ENCODE measurements around the gene FZD1. TPM values are rescaled to one million over a fixed set of nuclear protein-coding genes. Genes with fewer than 3 reads are reported as not detected.

Gene FZD1
- total and polyA plus RNA-seq, 7 experiments from 2014 or later, result 0.24 to 3.4 (median 0.64) TPM

- Histone ChIP-seq H3K27me3 (ENCODE audit: control insufficient read depth in 2 of 2, insufficient read depth in 2 of 2, low read length in 2 of 2) (no peaks in the 10 kb centered on the region), H3K4me1 (ENCODE audit: control insufficient read depth in 2 of 2, insufficient read depth in 2 of 2, low read length in 2 of 2) (peaks cover 0 to 9% of the 10 kb centered on the region in 2 donors), H3K9me3 (ENCODE audit: control insufficient read depth in 2 of 3, low read length in 3 of 3) (no peaks in the 10 kb centered on the region), H3K27ac (ENCODE audit: low read depth, low read length) (no peak overlapping the region), H3K4me3 (ENCODE audit: low read length) (peak overlapping the region; percentile 47), H3K36me3 (ENCODE audit: control insufficient read depth in 2 of 3, insufficient read depth in 3 of 3, low read length in 3 of 3) (no peaks in the 10 kb centered on the region)
- H3K36me3 Mint-ChIP-seq, result no peaks in the 10 kb centered on the region
- peaks cover 0 to 26% (median 12%) of the 10 kb centered on the region in 7 donors for H3K4me1 Mint-ChIP-seq
- intact Hi-C loops (cut with micrococcal nuclease), result loop anchor here (1.0 to 10.0 kb wide), 5 partner anchors 179 to 1184 kb away; partner anchors contain the start of genes AKAP9 (in 1 of the 2), CYP51A1 (in 1 of the 2) and GATAD1 (in 1 of the 2)
- no peaks in the 10 kb centered on the region for H3K9me3 Mint-ChIP-seq
- ChIA-PET POLR2A (no interaction called here), CTCF (no interaction called here)
- ATAC-seq (no peak), DNase-seq (no peak)
- H3K27ac Mint-ChIP-seq, result no peak overlapping the region
- H3K27me3 Mint-ChIP-seq, result peaks cover 16 to 63% (median 41%) of the 10 kb centered on the region in 5 donors
- peak overlapping the region; percentile 85 to 96 (median 88) for H3K4me3 Mint-ChIP-seq
Measured at GRCh38 chr7:91263384-91264045, 718 bp upstream of the FZD1 start.

GRCh38 chr7:91264924-91265681 lies 870 bp downstream of the FZD1 start:
- Histone ChIP-seq H3K4me1 (ENCODE audit: control insufficient read depth in 2 of 2, insufficient read depth in 2 of 2, low read length in 2 of 2) (peaks cover 0 to 9% of the 10 kb centered on the region in 2 donors), H3K36me3 (ENCODE audit: control insufficient read depth in 2 of 3, insufficient read depth in 3 of 3, low read length in 3 of 3) (no peaks in the 10 kb centered on the region), H3K27ac (ENCODE audit: low read depth, low read length) (no peak overlapping the region), H3K9me3 (ENCODE audit: control insufficient read depth in 2 of 3, low read length in 3 of 3) (no peaks in the 10 kb centered on the region), H3K4me3 (ENCODE audit: low read length) (peak overlapping the region; percentile 39), H3K27me3 (ENCODE audit: control insufficient read depth in 2 of 2, insufficient read depth in 2 of 2, low read length in 2 of 2) (no peaks in the 10 kb centered on the region)
- Mint-ChIP-seq H3K27me3 (peaks cover 16 to 56% (median 37%) of the 10 kb centered on the region in 5 donors), H3K9me3 (no peaks in the 10 kb centered on the region), H3K36me3 (no peaks in the 10 kb centered on the region), H3K4me1 (peaks cover 0 to 26% (median 12%) of the 10 kb centered on the region in 7 donors), H3K27ac (peak overlapping the region in 2 of 9 donors; percentile 23 to 75), H3K4me3 (peak overlapping the region; percentile 84 to 96 (median 92))
- POLR2A ChIA-PET, result no interaction called here
- intact Hi-C loops (cut with micrococcal nuclease), result loop anchor here (1.0 to 10.0 kb wide), 5 partner anchors 180 to 1182 kb away; partner anchors contain the start of genes AKAP9 (in 1 of the 2), CYP51A1 (in 1 of the 2) and GATAD1 (in 1 of the 2)
- ATAC-seq (peak; percentile 40), DNase-seq (peak in 6 of 9 donors; percentile 15 to 40 (median 30))
- CTCF ChIA-PET, result no interaction called here

- Histone ChIP-seq H3K4me1 (ENCODE audit: control insufficient read depth in 2 of 2, insufficient read depth in 2 of 2, low read length in 2 of 2) (peaks cover 0 to 9% of the 10 kb centered on the region in 2 donors), H3K27ac (ENCODE audit: low read depth, low read length) (no peak overlapping the region), H3K9me3 (ENCODE audit: control insufficient read depth in 2 of 3, low read length in 3 of 3) (no peaks in the 10 kb centered on the region), H3K27me3 (ENCODE audit: control insufficient read depth in 2 of 2, insufficient read depth in 2 of 2, low read length in 2 of 2) (no peaks in the 10 kb centered on the region), H3K4me3 (ENCODE audit: low read length) (peak overlapping the region; percentile 39), H3K36me3 (ENCODE audit: control insufficient read depth in 2 of 3, insufficient read depth in 3 of 3, low read length in 3 of 3) (no peaks in the 10 kb centered on the region)
- ATAC-seq, result no peak
- no peaks in the 10 kb centered on the region for H3K36me3 Mint-ChIP-seq
- H3K27ac Mint-ChIP-seq, result no peak overlapping the region
- DNase-seq, result no peak
- H3K27me3 Mint-ChIP-seq, result peaks cover 16 to 53% (median 36%) of the 10 kb centered on the region in 5 donors
- no peaks in the 10 kb centered on the region for H3K9me3 Mint-ChIP-seq
- ChIA-PET CTCF (no interaction called here), POLR2A (no interaction called here)
- intact Hi-C loops (cut with micrococcal nuclease), result loop anchor here (2.0 to 10.0 kb wide), 2 partner anchors 181 to 869 kb away; partner anchors contain the start of gene CYP51A1 (in 1 of the 2)
- peak overlapping the region; percentile 68 to 96 (median 90) for H3K4me3 Mint-ChIP-seq
- H3K4me1 Mint-ChIP-seq, result peaks cover 0 to 26% (median 12%) of the 10 kb centered on the region in 7 donors
Measured at GRCh38 chr7:91265693-91266066, 1.4 kb downstream of the FZD1 start.

- DNase-seq (no peak), ATAC-seq (no peak)
- Histone ChIP-seq H3K4me3 (ENCODE audit: low read length) (no peak overlapping the region), H3K9me3 (ENCODE audit: control insufficient read depth in 2 of 3, low read length in 3 of 3) (no peaks in the 10 kb centered on the region), H3K4me1 (ENCODE audit: control insufficient read depth in 2 of 2, insufficient read depth in 2 of 2, low read length in 2 of 2) (peaks cover 0 to 9% of the 10 kb centered on the region in 2 donors), H3K27me3 (ENCODE audit: control insufficient read depth in 2 of 2, insufficient read depth in 2 of 2, low read length in 2 of 2) (no peaks in the 10 kb centered on the region), H3K36me3 (ENCODE audit: control insufficient read depth in 2 of 3, insufficient read depth in 3 of 3, low read length in 3 of 3) (no peaks in the 10 kb centered on the region), H3K27ac (ENCODE audit: low read depth, low read length) (no peak overlapping the region)
- H3K36me3 Mint-ChIP-seq, result no peaks in the 10 kb centered on the region
- CTCF ChIA-PET, result no interaction called here
- peak overlapping the region; percentile 71 to 96 (median 90) for H3K4me3 Mint-ChIP-seq
- no peak overlapping the region for H3K27ac Mint-ChIP-seq
- intact Hi-C loops (cut with micrococcal nuclease), result loop anchor here (10.0 kb wide), 1 partner anchor 181 kb away; no protein-coding TSS in a partner anchor
- peaks cover 16 to 49% (median 31%) of the 10 kb centered on the region in 5 donors for H3K27me3 Mint-ChIP-seq
- peaks cover 0 to 26% (median 12%) of the 10 kb centered on the region in 7 donors for H3K4me1 Mint-ChIP-seq
- POLR2A ChIA-PET, result no interaction called here
- H3K9me3 Mint-ChIP-seq, result no peaks in the 10 kb centered on the region
Measured at GRCh38 chr7:91266067-91266688, 1.9 kb downstream of the FZD1 start.

GRCh38 chr7:91266689-91267090 lies 2.5 kb downstream of the FZD1 start:
- no peak overlapping the region for H3K4me3 ChIP-seq (ENCODE audit: low read length)
- Mint-ChIP-seq H3K36me3 (no peaks in the 10 kb centered on the region), H3K27ac (no peak overlapping the region), H3K4me1 (peaks cover 0 to 26% (median 12%) of the 10 kb centered on the region in 7 donors), H3K9me3 (no peaks in the 10 kb centered on the region), H3K27me3 (peaks cover 16 to 47% (median 30%) of the 10 kb centered on the region in 5 donors), H3K4me3 (peak overlapping the region; percentile 15 to 96 (median 68))
- intact Hi-C loops (cut with micrococcal nuclease), result loop anchor here (10.0 kb wide), 1 partner anchor 182 kb away; no protein-coding TSS in a partner anchor
- peaks cover 0 to 9% of the 10 kb centered on the region in 2 donors for H3K4me1 ChIP-seq (ENCODE audit: control insufficient read depth in 2 of 2, insufficient read depth in 2 of 2, low read length in 2 of 2)
- no peak for DNase-seq
- H3K27ac ChIP-seq (ENCODE audit: low read depth, low read length), result no peak overlapping the region
- H3K36me3 ChIP-seq (ENCODE audit: control insufficient read depth in 2 of 3, insufficient read depth in 3 of 3, low read length in 3 of 3), result no peaks in the 10 kb centered on the region
- H3K27me3 ChIP-seq (ENCODE audit: control insufficient read depth in 2 of 2, insufficient read depth in 2 of 2, low read length in 2 of 2), result no peaks in the 10 kb centered on the region
- CTCF ChIA-PET, result no interaction called here
- ATAC-seq, result no peak
- H3K9me3 ChIP-seq (ENCODE audit: control insufficient read depth in 2 of 3, low read length in 3 of 3), result no peaks in the 10 kb centered on the region
- POLR2A ChIA-PET, result no interaction called here

- Histone ChIP-seq H3K4me3 (ENCODE audit: low read length) (no peak overlapping the region), H3K27ac (ENCODE audit: low read depth, low read length) (no peak overlapping the region), H3K9me3 (ENCODE audit: control insufficient read depth in 2 of 3, low read length in 3 of 3) (no peaks in the 10 kb centered on the region), H3K27me3 (ENCODE audit: control insufficient read depth in 2 of 2, insufficient read depth in 2 of 2, low read length in 2 of 2) (no peaks in the 10 kb centered on the region), H3K4me1 (ENCODE audit: control insufficient read depth in 2 of 2, insufficient read depth in 2 of 2, low read length in 2 of 2) (peaks cover 0 to 9% of the 10 kb centered on the region in 2 donors), H3K36me3 (ENCODE audit: control insufficient read depth in 2 of 3, insufficient read depth in 3 of 3, low read length in 3 of 3) (no peaks in the 10 kb centered on the region)
- Mint-ChIP-seq H3K27me3 (peaks cover 16 to 44% (median 25%) of the 10 kb centered on the region in 5 donors), H3K9me3 (no peaks in the 10 kb centered on the region), H3K4me1 (peaks cover 0 to 26% (median 12%) of the 10 kb centered on the region in 7 donors), H3K27ac (no peak overlapping the region), H3K36me3 (no peaks in the 10 kb centered on the region), H3K4me3 (peak overlapping the region in 6 of 10 donors; percentile 51 to 96 (median 78))
- ChIA-PET CTCF (no interaction called here), POLR2A (no interaction called here)
- no peak for DNase-seq
- ATAC-seq, result no peak
- intact Hi-C loops (cut with micrococcal nuclease), result loop anchor here (10.0 kb wide), 1 partner anchor 183 kb away; no protein-coding TSS in a partner anchor
Measured at GRCh38 chr7:91267171-91267955, 3.1 kb downstream of the FZD1 start.
